Bone marrow (tissue), 2 donors: ENCODE results near the gene GALNTL6.
"Not testable (repeated sequence)": the region's sequence is repeated elsewhere in the genome, so short reads cannot be mapped to it uniquely, and the experiment has no call there.

Experiments
- DNase-seq, 2 donors: peaks; one replicate each; lab custom pipeline; 2025; lab: John Stamatoyannopoulos, UW

Gene GALNTL6

GRCh38 chr4:172869621-172870268 is 1056.5 kb downstream of the GALNTL6 start:
- no peak for DNase-seq

- DNase-seq = no peak
Measured at GRCh38 chr4:172871381-172871780, 1058.2 kb downstream of the GALNTL6 start.

- DNase-seq = no peak
Measured at GRCh38 chr4:172874944-172875343, 1061.7 kb downstream of the GALNTL6 start.

- no peak for DNase-seq
Measured at GRCh38 chr4:172876394-172876793, 1063.2 kb downstream of the GALNTL6 start.

- DNase-seq = no peak
Measured at GRCh38 chr4:172881645-172882044, 1068.4 kb downstream of the GALNTL6 start.

GRCh38 chr4:172887358-172887757 is 1074.2 kb downstream of the GALNTL6 start:
- DNase-seq = not testable (repeated sequence)

GRCh38 chr4:172887959-172888358 is 1074.8 kb downstream of the GALNTL6 start:
- DNase-seq = no peak

GRCh38 chr4:172892300-172892699 is 1079.1 kb downstream of the GALNTL6 start:
- no peak for DNase-seq

- DNase-seq = no peak
Measured at GRCh38 chr4:172895699-172896098, 1082.5 kb downstream of the GALNTL6 start.

- DNase-seq = no peak
Measured at GRCh38 chr4:172897046-172897445, 1083.8 kb downstream of the GALNTL6 start.

GRCh38 chr4:172898715-172899114 is 1085.5 kb downstream of the GALNTL6 start:
- no peak for DNase-seq

- DNase-seq = no peak
Measured at GRCh38 chr4:172899861-172900260, 1086.7 kb downstream of the GALNTL6 start.

GRCh38 chr4:172900900-172901299 is 1087.7 kb downstream of the GALNTL6 start:
- DNase-seq = no peak

GRCh38 chr4:172912468-172912867 is 1099.3 kb downstream of the GALNTL6 start:
- DNase-seq = not testable (repeated sequence)

- DNase-seq = not testable (repeated sequence)
Measured at GRCh38 chr4:172917403-172917802, 1104.2 kb downstream of the GALNTL6 start.

GRCh38 chr4:172919269-172919668 is 1106.1 kb downstream of the GALNTL6 start:
- no peak for DNase-seq

- DNase-seq = no peak
Measured at GRCh38 chr4:172927096-172927814, 1114.1 kb downstream of the GALNTL6 start.

- no peak for DNase-seq
Measured at GRCh38 chr4:172928347-172928746, 1115.1 kb downstream of the GALNTL6 start.

- DNase-seq = no peak
Measured at GRCh38 chr4:172938072-172938829, 1125.0 kb downstream of the GALNTL6 start.

- no peak for DNase-seq
Measured at GRCh38 chr4:172938870-172939269, 1125.7 kb downstream of the GALNTL6 start.

- no peak for DNase-seq
Measured at GRCh38 chr4:172942840-172943239, 1129.6 kb downstream of the GALNTL6 start.

GRCh38 chr4:172945611-172946010 is 1132.4 kb downstream of the GALNTL6 start:
- DNase-seq = no peak

- DNase-seq = no peak
Measured at GRCh38 chr4:172946503-172946902, 1133.3 kb downstream of the GALNTL6 start.
